Amniotic stem cell (primary cell): Measurements from ENCODE around the gene SPRED3.
"Not testable (repeated sequence)": the region's sequence is repeated elsewhere in the genome, so short reads cannot be mapped to it uniquely, and the experiment has no call there.

ENCODE experiments used
- DNase-seq: peaks from one replicate; lab custom pipeline; 2025; lab: John Stamatoyannopoulos, UW

SPRED3 gene

GRCh38 chr19:38417544-38418506 is 29.3 kb downstream of the SPRED3 start:
- DNase-seq, result no peak

- DNase-seq, result no peak
These were observed 32.4 kb downstream of the SPRED3 start for GRCh38 chr19:38420935-38421334.

DNA sequence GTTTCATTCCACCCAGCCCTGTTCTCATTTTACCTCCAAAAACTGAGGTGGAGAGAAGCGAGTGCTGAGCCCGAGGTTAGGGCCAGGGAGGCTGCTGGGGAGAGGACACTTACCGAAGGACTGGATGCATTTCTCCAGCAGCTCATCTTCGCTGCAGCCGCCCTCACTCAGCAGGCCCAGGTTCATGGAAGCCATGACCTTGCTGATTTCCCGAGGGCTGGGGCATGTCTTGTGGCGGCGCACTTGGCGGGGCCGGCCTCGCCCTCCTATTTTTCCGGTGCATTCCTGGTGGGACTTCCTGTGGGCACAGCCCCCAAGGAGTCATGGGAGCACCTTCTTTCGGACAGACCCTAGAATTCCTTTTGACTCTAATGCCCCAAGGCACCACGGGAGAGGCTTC is 33.4 kb downstream of the SPRED3 start:
- no peak for DNase-seq

DNA sequence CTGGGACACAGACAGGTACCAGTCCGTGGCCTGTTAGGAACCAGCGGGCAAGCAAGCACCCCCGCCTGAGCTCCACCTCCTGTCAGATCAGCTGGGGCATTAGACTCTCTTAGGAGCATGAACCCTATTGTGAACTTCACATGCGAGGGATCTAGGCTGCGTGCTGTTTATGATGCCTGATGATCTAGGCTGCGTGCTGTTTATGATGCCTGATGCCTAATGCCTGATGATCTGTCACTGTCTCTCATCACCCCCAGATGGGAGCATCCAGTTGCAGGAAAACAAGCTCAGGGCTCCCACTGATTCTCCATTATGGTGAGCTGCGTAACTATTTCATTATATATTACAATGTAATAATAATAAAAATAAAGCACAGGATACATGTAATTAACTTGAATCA is 33.9 kb downstream of the SPRED3 start:
- DNase-seq, result no peak

- DNase-seq, result no peak
These were observed 35.8 kb downstream of the SPRED3 start for GRCh38 chr19:38424272-38424671.

- no peak for DNase-seq
These were observed 36.8 kb downstream of the SPRED3 start for GRCh38 chr19:38425222-38425809.

DNA sequence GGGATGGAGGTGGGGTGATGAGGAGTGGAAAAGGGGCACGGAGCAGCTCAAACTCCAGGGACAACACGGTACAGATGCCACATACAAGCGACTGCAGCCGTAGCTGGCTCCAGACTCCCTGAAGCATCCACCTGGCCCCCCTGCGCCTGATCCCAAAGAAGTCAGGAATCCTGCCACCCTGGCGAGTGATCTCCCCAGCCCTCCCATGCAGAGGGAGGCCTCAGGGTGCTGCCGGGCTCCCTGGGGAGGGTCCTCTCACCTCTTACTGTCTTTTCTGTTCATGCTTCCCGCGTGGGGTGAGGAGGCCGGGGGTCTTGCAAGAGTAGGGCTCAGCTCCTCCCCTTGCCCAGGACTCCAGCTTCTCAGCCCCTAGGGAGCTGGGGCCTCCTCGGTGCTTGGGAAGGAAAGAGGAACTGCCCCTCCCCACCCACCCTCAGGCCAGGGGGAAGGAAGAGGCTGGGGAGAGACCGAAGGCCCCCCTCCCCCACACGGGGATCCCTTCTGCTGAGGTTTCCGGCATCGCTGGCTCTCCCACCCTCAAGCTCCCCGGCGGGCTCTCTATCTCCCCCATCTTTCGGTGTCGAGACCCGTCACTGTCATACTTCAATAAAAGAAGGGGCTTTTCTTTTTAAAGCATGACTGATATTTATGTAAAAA is 37.4 kb downstream of the SPRED3 start, which contains the start of gene RASGRP4:
Gene RASGRP4 (minus strand): TSS at position 410 of the 657 bp plus-strand sequence. CDS start 128 bp downstream, at position 282.
- no peak for DNase-seq

GRCh38 chr19:38427035-38427677 is 38.7 kb downstream of the SPRED3 start:
- not testable (repeated sequence) for DNase-seq

DNA sequence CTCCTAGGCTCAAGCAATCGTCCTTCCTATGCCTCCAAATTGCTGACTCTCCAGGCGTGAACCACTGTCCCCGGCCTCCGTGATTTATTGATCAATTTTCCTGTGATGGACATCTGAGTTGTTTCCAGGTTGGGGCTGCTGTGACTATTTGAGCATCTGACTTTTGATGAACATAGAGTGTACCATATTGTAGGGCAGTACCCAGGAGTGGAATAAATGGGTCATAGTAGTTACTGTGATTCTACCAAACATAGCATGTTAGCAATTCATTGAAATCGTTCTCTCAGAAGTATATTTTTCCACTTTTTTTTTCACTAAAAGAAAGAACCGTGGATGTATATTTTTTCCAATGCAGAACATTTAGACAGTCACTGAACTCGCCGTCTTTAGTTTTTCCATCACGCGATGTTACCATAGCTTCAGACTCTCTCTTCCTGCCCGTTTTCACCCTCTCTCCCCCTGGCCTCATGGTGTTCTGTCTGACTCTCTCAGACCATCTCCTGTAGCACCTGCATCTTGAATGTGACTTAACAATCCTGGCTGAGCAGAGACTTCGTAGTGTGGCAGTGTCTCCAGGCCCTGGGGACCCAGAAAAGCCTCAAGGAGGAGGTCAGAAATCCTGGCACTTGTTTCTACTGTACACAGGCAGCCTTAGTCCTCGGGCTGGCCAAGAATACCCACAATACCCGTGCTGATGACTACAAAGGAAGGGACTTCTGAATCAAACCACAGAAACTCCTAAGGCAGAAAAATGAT is 40.7 kb downstream of the SPRED3 start:
- DNase-seq, result no peak

GRCh38 chr19:38429811-38430156 is 41.3 kb downstream of the SPRED3 start:
- no peak for DNase-seq

DNA sequence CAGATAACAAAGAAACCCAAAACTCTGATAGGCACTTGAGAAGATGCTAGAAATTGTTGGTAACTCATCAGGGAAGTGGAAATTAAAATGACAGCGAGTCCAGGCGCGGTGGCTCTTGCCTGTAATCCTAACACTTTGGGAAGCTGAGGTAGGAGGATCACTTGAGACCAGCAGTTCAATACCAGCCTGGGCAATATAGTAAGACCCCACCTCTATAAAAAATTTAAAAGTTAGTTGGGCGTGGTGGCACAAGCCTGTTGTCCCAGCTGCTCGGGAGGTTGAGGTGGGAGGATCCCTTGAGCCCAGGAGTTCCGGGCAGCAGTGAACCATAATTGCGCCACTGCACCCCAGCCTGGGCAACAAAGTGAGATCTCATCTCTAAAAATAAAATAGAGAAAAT is 42.4 kb downstream of the SPRED3 start:
- no peak for DNase-seq

DNA sequence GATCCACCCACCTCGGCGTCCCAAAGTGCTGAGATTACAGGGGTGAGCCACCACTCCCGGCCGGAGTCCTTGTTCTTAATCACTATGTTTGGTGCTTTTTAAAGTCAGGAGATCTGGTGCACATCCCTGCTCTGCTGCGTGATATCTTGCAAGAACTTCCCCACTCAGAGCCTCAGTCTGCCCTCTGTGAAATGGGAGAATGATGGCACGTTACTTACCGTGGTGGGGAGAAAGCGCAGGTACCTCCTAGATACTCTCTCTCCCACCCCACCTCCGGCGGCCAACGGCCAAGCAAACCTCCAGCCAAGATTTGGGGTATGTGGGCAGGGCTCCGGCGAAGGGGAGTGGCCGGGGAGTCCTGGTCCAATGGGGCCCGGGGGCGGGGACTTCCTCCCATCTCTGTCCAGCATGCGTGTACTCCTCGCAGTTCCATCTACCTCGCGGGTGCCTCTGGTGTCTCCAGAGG is 44.8 kb downstream of the SPRED3 start, which contains the start of gene RYR1:
Gene RYR1 (plus strand): TSS at position 424 of the 466 bp plus-strand sequence. CDS start 139 bp downstream, outside the sequence.
- DNase-seq, result no peak

- no peak for DNase-seq
These were observed 46.1 kb downstream of the SPRED3 start for GRCh38 chr19:38434549-38435051.

- DNase-seq, result no peak
These were observed 48.8 kb downstream of the SPRED3 start for GRCh38 chr19:38437295-38437694.

- DNase-seq, result no peak
These were observed 49.4 kb downstream of the SPRED3 start for GRCh38 chr19:38437917-38438316.

GRCh38 chr19:38440592-38440991 is 52.1 kb downstream of the SPRED3 start:
- no peak for DNase-seq

DNA sequence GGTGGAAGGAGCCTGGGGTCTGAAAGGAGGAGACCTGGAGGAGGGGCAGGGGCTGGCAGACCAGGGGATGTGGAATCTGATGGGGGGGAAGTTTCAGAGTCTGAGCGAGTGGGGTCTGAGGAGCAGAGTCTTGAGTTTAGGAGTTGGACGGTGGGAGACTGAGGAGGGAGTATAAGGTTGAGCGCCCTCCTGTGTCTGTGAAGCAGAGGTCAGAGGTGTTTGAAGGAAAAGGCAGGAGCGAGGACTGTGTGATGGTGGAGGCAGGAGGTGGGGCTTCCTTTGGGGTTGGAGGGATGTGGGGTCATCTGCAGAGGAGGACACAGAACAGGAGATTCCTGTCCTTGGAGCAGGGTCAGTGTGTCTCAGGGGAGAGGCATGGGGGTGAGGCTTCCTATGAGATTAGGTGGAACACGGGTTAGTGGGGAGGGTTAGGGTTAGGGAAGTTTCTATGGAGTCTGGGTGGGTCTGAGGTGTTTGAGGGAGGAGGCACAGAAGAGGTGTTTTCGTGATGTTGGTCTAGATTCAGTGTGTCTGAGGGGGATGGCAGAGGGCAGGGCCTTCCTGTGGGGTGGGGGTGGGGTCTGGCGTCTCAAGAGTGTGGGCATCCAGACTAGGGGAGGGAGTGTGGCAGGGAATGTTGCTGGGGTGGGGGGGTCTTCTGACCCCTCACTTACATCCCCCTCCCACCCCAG is 53.3 kb downstream of the SPRED3 start:
- no peak for DNase-seq

DNA sequence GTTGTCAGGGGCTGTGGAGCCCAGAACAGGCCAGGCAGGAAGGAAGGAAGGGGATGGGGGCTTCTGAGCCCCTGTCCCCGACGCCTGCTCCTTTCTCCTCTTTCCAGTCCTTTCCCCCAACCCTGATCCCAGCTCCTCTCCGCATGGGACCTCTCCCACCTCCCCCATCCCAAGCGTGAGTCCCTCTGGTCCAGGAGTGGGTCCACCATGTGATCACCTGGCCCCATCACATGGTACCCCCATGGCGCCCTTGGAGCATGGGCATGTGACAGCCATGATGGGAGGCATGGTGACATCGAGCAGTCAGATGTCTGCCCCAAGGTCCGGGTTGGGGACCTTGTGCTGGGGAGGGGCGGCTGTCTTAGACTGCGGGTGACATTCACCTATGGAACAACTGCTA is 54.2 kb downstream of the SPRED3 start:
- no peak for DNase-seq

DNA sequence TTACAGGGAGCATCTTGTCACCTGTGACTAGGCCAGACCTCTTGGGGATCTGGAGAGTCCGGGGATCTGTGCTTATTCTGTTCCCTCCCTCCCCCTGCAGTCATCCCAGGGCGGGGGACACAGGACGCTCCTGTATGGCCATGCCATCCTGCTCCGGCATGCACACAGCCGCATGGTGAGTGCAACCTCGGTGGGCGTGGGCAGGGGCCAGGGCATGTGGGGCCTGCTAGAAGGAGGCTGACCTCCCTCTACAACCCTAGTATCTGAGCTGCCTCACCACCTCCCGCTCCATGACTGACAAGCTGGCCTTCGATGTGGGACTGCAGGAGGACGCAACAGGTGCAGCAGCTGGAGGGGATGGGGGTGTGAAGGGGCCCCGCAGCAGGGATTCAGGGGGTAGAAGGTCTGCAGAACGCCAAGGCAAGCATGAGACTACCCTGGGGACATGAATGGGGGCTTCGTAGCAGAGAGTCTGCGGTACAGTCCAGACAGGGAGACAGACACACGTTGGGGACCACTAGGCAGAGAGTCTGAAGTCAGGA is 55.0 kb downstream of the SPRED3 start:
- no peak for DNase-seq

- DNase-seq, result no peak
These were observed 55.5 kb downstream of the SPRED3 start for GRCh38 chr19:38444026-38444425.
